Endothelial cell (in vitro differentiated cells): ENCODE results near the gene OR10G8. TPM values are rescaled to one million over a fixed set of nuclear protein-coding genes. Genes with fewer than 3 reads are reported as not detected.

Source experiments
- DNase-seq: peaks from one replicate; pipeline ENCODE4 v3.0.0; 2021; ENCODE audit warnings: low spot score
- H3K27ac Mint-ChIP-seq: one replicate; pipeline ENCODE4 v1.8.0; 2021; ENCODE audit warnings: mixed read lengths, inconsistent platforms; ENCODE audit not compliant: unreplicated experiment
- H3K27me3 Mint-ChIP-seq: one replicate; pipeline ENCODE4 v1.8.0; 2021; ENCODE audit warnings: mild to moderate bottlenecking, moderate library complexity, mixed read lengths, inconsistent platforms; ENCODE audit not compliant: unreplicated experiment
- H3K36me3 Mint-ChIP-seq: one replicate; pipeline ENCODE4 v1.8.0; 2021; ENCODE audit warnings: mild to moderate bottlenecking, low read depth, mixed read lengths, inconsistent platforms; ENCODE audit not compliant: unreplicated experiment
- H3K4me1 Mint-ChIP-seq: one replicate; pipeline ENCODE4 v1.8.0; 2021; ENCODE audit warnings: mild to moderate bottlenecking, mixed read lengths, inconsistent platforms; ENCODE audit not compliant: unreplicated experiment
- H3K4me3 Mint-ChIP-seq: one replicate; pipeline ENCODE4 v1.8.0; 2021; ENCODE audit warnings: mild to moderate bottlenecking, mixed read lengths, inconsistent platforms; ENCODE audit not compliant: unreplicated experiment
- H3K9me3 Mint-ChIP-seq: one replicate; pipeline ENCODE4 v1.8.0; 2021; ENCODE audit warnings: mixed read lengths, inconsistent platforms; ENCODE audit not compliant: unreplicated experiment
- total RNA-seq: library from RNA; stranded (reverse); fragmentation: NEBNext Ultra II Directional; extraction: Animal tissue kit (Norgen Biotek cat#: 25700); gene quantifications from one replicate; pipeline ENCODE4 v1.2.1, GENCODE V29; 2021; ENCODE audit not compliant: unreplicated experiment
- TF ChIP-seq, protein P1 (sequence below): fragments of 200-600 bp; sonication (generic); IDR thresholded peaks from one replicate; pipeline ENCODE4 v1.5.0; 2021; ENCODE audit warnings: antibody characterized with exemption; ENCODE audit not compliant: unreplicated experiment

The OR10G8 gene
- total RNA-seq, 1 donor from 2014 or later = not detected

DNA sequence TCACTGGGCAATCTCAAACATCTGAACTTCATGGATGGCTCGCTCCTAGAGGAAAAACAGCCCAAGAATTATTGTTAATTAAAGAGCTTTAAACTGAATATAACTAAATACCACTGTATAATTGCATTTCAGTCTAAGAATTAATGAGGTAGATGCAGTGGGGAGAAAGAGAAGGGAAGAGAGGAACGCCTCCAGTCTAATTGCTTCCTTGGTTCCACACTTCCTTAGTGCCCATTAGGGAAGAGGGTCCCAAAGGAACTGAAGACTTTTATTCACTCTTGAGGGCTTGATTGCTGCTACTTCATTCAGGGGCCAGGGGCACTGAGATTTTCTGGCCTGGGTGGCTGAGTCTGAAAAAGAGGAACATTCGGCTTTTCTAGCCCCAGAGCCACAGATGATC, 26.4 kb downstream of the OR10G8 start:
- H3K27ac Mint-ChIP-seq = no peak overlapping the region
- H3K4me3 Mint-ChIP-seq = no peak overlapping the region
- no peaks in the 10 kb centered on the region for H3K36me3 Mint-ChIP-seq

DNA sequence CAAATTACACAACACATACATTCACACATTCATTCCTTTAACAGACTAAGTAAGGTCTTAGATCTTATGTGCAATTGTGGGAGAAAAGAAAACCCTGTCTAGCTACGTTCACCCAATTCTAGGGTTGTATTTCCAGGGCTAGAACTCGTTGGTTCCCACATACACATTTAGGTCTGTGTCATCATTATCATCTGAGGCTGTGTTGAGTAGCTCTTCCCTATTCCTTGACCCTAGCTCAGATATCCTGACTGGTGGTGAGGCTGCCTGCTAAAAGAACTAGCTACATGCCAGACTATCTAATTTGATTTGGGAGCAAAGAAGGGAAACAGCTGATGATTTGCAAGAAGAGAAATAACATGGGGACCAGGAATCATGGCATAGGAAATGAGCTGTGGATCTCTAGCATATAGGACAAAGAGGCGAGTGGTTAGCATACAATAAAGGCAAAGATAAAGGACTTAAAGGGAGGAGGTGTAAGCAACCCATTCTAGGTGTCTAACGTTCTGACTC, 42.1 kb downstream of the OR10G8 start:
- DNase-seq = no peak
- TF ChIP-seq, protein P1, sequence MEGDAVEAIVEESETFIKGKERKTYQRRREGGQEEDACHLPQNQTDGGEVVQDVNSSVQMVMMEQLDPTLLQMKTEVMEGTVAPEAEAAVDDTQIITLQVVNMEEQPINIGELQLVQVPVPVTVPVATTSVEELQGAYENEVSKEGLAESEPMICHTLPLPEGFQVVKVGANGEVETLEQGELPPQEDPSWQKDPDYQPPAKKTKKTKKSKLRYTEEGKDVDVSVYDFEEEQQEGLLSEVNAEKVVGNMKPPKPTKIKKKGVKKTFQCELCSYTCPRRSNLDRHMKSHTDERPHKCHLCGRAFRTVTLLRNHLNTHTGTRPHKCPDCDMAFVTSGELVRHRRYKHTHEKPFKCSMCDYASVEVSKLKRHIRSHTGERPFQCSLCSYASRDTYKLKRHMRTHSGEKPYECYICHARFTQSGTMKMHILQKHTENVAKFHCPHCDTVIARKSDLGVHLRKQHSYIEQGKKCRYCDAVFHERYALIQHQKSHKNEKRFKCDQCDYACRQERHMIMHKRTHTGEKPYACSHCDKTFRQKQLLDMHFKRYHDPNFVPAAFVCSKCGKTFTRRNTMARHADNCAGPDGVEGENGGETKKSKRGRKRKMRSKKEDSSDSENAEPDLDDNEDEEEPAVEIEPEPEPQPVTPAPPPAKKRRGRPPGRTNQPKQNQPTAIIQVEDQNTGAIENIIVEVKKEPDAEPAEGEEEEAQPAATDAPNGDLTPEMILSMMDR = no peak
- no peaks in the 10 kb centered on the region for H3K36me3 Mint-ChIP-seq
- H3K9me3 Mint-ChIP-seq = no peaks in the 10 kb centered on the region
- no peak overlapping the region for H3K27ac Mint-ChIP-seq
- H3K4me1 Mint-ChIP-seq = peaks cover 3% of the 10 kb centered on the region
- no peak overlapping the region for H3K4me3 Mint-ChIP-seq
- no peaks in the 10 kb centered on the region for H3K27me3 Mint-ChIP-seq

More for the DNA sequence above, 26.4 kb downstream of the OR10G8 start:
- no peak for DNase-seq
- no peaks in the 10 kb centered on the region for H3K27me3 Mint-ChIP-seq
- TF ChIP-seq, protein P1 = no peak
- no peaks in the 10 kb centered on the region for H3K9me3 Mint-ChIP-seq
- H3K4me1 Mint-ChIP-seq = no peaks in the 10 kb centered on the region

- no peak overlapping the region for H3K27ac Mint-ChIP-seq
- H3K4me3 Mint-ChIP-seq = no peak overlapping the region
- peak; percentile 69 for DNase-seq
- H3K4me1 Mint-ChIP-seq = peaks cover 3% of the 10 kb centered on the region
- no peaks in the 10 kb centered on the region for H3K9me3 Mint-ChIP-seq
- H3K36me3 Mint-ChIP-seq = no peaks in the 10 kb centered on the region
- TF ChIP-seq, protein P1 = no peak
- H3K27me3 Mint-ChIP-seq = no peaks in the 10 kb centered on the region
Observed at GRCh38 chr11:124069429-124070401, 43.1 kb downstream of the OR10G8 start.

DNA sequence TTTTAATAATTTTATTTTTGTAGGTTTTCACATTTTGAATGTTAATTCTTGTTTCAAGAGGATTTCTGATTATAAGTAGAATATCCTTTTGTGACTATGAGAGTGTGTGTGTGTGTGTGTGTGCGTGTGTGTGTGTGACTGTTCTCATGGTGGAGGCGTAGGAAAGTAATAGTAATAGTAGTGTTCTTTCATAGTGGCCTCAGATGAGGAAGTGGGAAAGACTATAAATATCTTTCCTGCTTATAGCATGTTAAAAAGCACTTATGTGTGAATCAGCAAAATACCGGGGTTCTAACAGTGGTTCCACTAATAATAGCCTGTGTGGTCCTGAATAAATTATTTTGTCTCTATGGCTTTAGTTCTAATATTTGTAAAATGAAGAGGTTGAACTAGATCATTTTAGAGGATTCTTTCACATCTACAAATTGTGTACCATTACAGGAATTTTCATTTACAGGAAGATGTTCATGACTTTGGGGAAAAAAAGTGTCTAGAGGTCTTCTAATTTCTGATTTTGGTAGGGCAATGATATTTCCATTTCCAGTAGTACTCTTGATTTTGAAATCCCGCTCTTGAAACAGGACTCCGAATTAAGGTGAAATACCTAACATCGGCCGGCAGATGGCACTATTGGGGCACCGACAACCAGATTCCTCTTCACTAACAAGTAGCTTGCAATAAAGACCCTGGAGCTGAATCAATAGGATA, 44.5 kb downstream of the OR10G8 start:
- TF ChIP-seq, protein P1 = peak; percentile 79
- no peaks in the 10 kb centered on the region for H3K9me3 Mint-ChIP-seq
- no peaks in the 10 kb centered on the region for H3K36me3 Mint-ChIP-seq
- peaks cover 3% of the 10 kb centered on the region for H3K4me1 Mint-ChIP-seq
- no peak overlapping the region for H3K4me3 Mint-ChIP-seq
- H3K27me3 Mint-ChIP-seq = no peaks in the 10 kb centered on the region
- H3K27ac Mint-ChIP-seq = no peak overlapping the region
- DNase-seq = peak; percentile 76
